Gastrocnemius medialis (tissue), 4 donors: ENCODE results near the gene FCGR1A. TPM values are rescaled to one million over a fixed set of nuclear protein-coding genes. Genes with fewer than 3 reads are reported as not detected.
"Not testable (repeated sequence)": the region's sequence is repeated elsewhere in the genome, so short reads cannot be mapped to it uniquely, and the experiment has no call there.

ENCODE experiments used
- ATAC-seq, 2 donors: fragments of 150-250 bp; one replicate each; pipeline ENCODE4 v1.9.1; 2016
- DNase-seq, 2 donors: peaks; one replicate each; pipeline ENCODE4 v3.0.0-alpha.2; 2019
- H3K27ac ChIP-seq, 4 donors: fragments of 200-600 bp; sonication (generic); 1 replicate in 1 of 4; 2 replicates in 3 of 4; pipeline ENCODE4 v1.5.1; 2016 to 2018; ENCODE audit warnings: mild to moderate bottlenecking in 2 of 4, moderate library complexity in 1 of 4
- H3K27me3 ChIP-seq, 3 donors: fragments of 200-600 bp; sonication (generic) in 2 of 3; 1 replicate in 1 of 3; 2 replicates in 2 of 3; pipeline versions ENCODE4 v1.5.1 to v1.6.0; 2016 to 2019; ENCODE audit warnings: mild to moderate bottlenecking in 1 of 3, moderate library complexity in 1 of 3
- H3K36me3 ChIP-seq, 2 donors: fragments of 200-600 bp; sonication (generic) in 1 of 2; one replicate each; pipeline ENCODE4 v1.5.1; 2017 to 2018
- H3K4me1 ChIP-seq, 2 donors: fragments of 200-600 bp; sonication (generic) in 1 of 2; one replicate each; pipeline ENCODE4 v1.5.1; 2016 to 2017; ENCODE audit warnings: mild to moderate bottlenecking in 2 of 2
- H3K4me3 ChIP-seq, 4 donors: fragments of 200-600 bp; sonication (generic) in 3 of 4; 1 replicate in 1 of 4; 2 replicates in 3 of 4; pipeline ENCODE4 v1.5.1; 2016 to 2019; ENCODE audit warnings: mild to moderate bottlenecking in 2 of 4
- H3K9me3 ChIP-seq, 3 donors: fragments of 200-600 bp; sonication (generic) in 2 of 3; 1 replicate in 1 of 3; 2 replicates in 2 of 3; pipeline ENCODE4 v1.5.1; 2016 to 2019
- CTCF ChIP-seq, 5 experiments: fragments of 450-650 bp in 3 of 5; fragments of 200-600 bp in 2 of 5; sonication (generic) in 2 of 5; IDR thresholded peaks in 4 of 5; conservative IDR thresholded peaks in 1 of 5; 1 replicate in 4 of 5; 2 replicates in 1 of 5; pipeline ENCODE4 v1.5.1; 2016 to 2019; ENCODE audit warnings: antibody characterized with exemption in 5 of 5, mild to moderate bottlenecking in 3 of 5, moderate library complexity in 3 of 5
- in situ Hi-C, 4 donors: fragments of 200-750 bp; cut with MboI; loops; one replicate each; pipeline versions ENCODE4 v1.15.0 to v1.8.0; 2017; ENCODE audit warnings: low sequenced_read_pairs in 4 of 4
- intact Hi-C: fragments of 100-400 bp; cut with DNase I; formaldehyde crosslinking; loops from one replicate; pipeline ENCODE4 v1.15.1; 2023; ENCODE audit warnings: low total_unique reads
- total RNA-seq, 4 donors: library from RNA; depleted of rRNA; stranded (reverse); fragments of >200 nt; gene quantifications; one replicate each; pipeline versions ENCODE4 v1.1.0 to v1.2.3, GENCODE V29; 2016

Gene FCGR1A
- total RNA-seq, 4 donors from 2014 or later, result 2.5 TPM; not detected in 3

- DNase-seq, H3K36me3 ChIP-seq, in situ Hi-C loops, ATAC-seq, H3K4me1 ChIP-seq, intact Hi-C loops, H3K27ac ChIP-seq, H3K27me3 ChIP-seq, H3K9me3 ChIP-seq, H3K4me3 ChIP-seq: not testable (repeated sequence)
Measured at GRCh38 chr1:149781413-149781984, 995 bp upstream of the FCGR1A start.

- H3K27me3 ChIP-seq, ATAC-seq, H3K36me3 ChIP-seq, H3K4me1 ChIP-seq, H3K9me3 ChIP-seq, H3K4me3 ChIP-seq, intact Hi-C loops, H3K27ac ChIP-seq, in situ Hi-C loops, DNase-seq: not testable (repeated sequence)
Measured at GRCh38 chr1:149783289-149783688, 795 bp downstream of the FCGR1A start.

DNA sequence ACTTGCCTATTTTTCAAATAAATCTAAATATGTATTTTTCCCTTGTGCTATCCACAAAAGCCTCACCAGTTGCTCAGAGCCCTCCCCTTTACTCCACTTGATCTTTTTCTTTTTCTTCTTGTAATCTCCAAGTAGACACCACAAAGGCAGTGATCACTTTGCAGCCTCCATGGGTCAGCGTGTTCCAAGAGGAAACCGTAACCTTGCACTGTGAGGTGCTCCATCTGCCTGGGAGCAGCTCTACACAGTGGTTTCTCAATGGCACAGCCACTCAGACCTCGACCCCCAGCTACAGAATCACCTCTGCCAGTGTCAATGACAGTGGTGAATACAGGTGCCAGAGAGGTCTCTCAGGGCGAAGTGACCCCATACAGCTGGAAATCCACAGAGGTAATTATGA lies 1.4 kb downstream of the FCGR1A start:
- ATAC-seq, H3K4me3 ChIP-seq, intact Hi-C loops, H3K27me3 ChIP-seq, H3K4me1 ChIP-seq, H3K27ac ChIP-seq, H3K36me3 ChIP-seq, in situ Hi-C loops, DNase-seq, H3K9me3 ChIP-seq: not testable (repeated sequence)

GRCh38 chr1:149787688-149788451 lies 5.4 kb downstream of the FCGR1A start:
- H3K36me3 ChIP-seq, H3K27me3 ChIP-seq, H3K9me3 ChIP-seq, H3K27ac ChIP-seq, H3K4me3 ChIP-seq, H3K4me1 ChIP-seq, intact Hi-C loops, in situ Hi-C loops: not testable (repeated sequence)
- peak; percentile 67 to 75 for ATAC-seq
- peak in 1 of 2 donors; percentile 19 for DNase-seq

GRCh38 chr1:149792502-149792901 lies 10.0 kb downstream of the FCGR1A start:
- ATAC-seq (peak; percentile 82 to 89), DNase-seq (peak in 1 of 2 donors; percentile 22)
- Histone ChIP-seq H3K4me3 (peak overlapping the region; percentile 58 to 89 (median 66)), H3K27ac (peak overlapping the region; percentile 69 to 83 (median 77))
- intact Hi-C loops, H3K27me3 ChIP-seq, in situ Hi-C loops, H3K36me3 ChIP-seq, H3K9me3 ChIP-seq, H3K4me1 ChIP-seq: not testable (repeated sequence)
- TF ChIP-seq CTCF (IDR thresholded peaks at IDR 0.05 in 4 of 5, conservative IDR thresholded peaks at IDR 0.05 in 1 of 5), result peak in 3 of 5 experiments; percentile 14 to 55 (median 40)

GRCh38 chr1:149792912-149793515 lies 10.5 kb downstream of the FCGR1A start:
- ATAC-seq (peak; percentile 89 to 94), DNase-seq (peak; percentile 9 to 45)
- peak overlapping the region; percentile 58 to 89 (median 66) for H3K4me3 ChIP-seq
- in situ Hi-C loops, H3K9me3 ChIP-seq, H3K36me3 ChIP-seq, intact Hi-C loops, H3K4me1 ChIP-seq, H3K27me3 ChIP-seq: not testable (repeated sequence)
- H3K27ac ChIP-seq, result peak overlapping the region; percentile 69 to 83 (median 77)
- peak in 4 of 5 experiments; percentile 50 to 83 (median 72) for TF ChIP-seq CTCF (IDR thresholded peaks at IDR 0.05 in 4 of 5, conservative IDR thresholded peaks at IDR 0.05 in 1 of 5)

- H3K36me3 ChIP-seq, H3K4me3 ChIP-seq, in situ Hi-C loops, DNase-seq, H3K27me3 ChIP-seq, H3K9me3 ChIP-seq, intact Hi-C loops, H3K27ac ChIP-seq, ATAC-seq, H3K4me1 ChIP-seq: not testable (repeated sequence)
Measured at GRCh38 chr1:149793885-149794284, 11.4 kb downstream of the FCGR1A start.

DNA sequence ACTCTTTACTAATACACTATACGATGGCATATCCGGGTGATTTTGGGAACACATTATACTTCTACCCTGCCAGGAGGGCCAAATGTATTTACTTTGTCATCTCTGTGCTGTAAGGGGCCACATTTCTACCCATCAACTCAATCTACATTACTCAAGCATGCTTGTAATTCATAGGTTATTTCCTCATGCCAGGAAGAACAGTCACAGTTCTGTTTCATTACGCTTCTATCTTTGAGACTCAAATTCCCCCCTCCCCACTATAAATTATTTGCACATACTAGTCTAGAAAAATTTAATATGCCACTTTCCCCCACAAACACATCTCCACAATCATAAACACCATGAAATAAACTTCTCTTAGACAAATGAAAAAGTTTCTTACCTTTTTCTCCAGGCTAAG lies 19.1 kb downstream of the FCGR1A start:
- ATAC-seq, H3K27me3 ChIP-seq, intact Hi-C loops, H3K4me1 ChIP-seq, in situ Hi-C loops, H3K4me3 ChIP-seq, H3K9me3 ChIP-seq, H3K27ac ChIP-seq, DNase-seq, H3K36me3 ChIP-seq: not testable (repeated sequence)

- H3K27me3 ChIP-seq, in situ Hi-C loops, H3K4me1 ChIP-seq, H3K9me3 ChIP-seq, H3K4me3 ChIP-seq, ATAC-seq, intact Hi-C loops, DNase-seq, H3K36me3 ChIP-seq, H3K27ac ChIP-seq: not testable (repeated sequence)
Measured at GRCh38 chr1:149804417-149805080, 22.1 kb downstream of the FCGR1A start.
